ENCODE measurements around the gene TNNC1.

Gene TNNC1

GRCh38 chr3:52477076-52477795, 23.4 kb upstream of the TNNC1 start:
- no peak overlapping the region for H3K27ac ChIP-seq
- TF ChIP-seq CTCF (IDR thresholded peaks at IDR 0.05) = no peak
- no peak for TF ChIP-seq ZFX (IDR thresholded peaks at IDR 0.05; ENCODE audit: borderline replicate concordance)

- H3K27ac ChIP-seq = no peak overlapping the region
- TF ChIP-seq CTCF (IDR thresholded peaks at IDR 0.05) (no peak), ZFX (IDR thresholded peaks at IDR 0.05; ENCODE audit: borderline replicate concordance) (no peak)
Observed at GRCh38 chr3:52473026-52473425, 19.2 kb upstream of the TNNC1 start.

- H3K27ac ChIP-seq = no peak overlapping the region
- peak; percentile 49 for TF ChIP-seq CTCF (IDR thresholded peaks at IDR 0.05)
- no peak for TF ChIP-seq ZFX (IDR thresholded peaks at IDR 0.05; ENCODE audit: borderline replicate concordance)
Observed at GRCh38 chr3:52472239-52473000, 18.6 kb upstream of the TNNC1 start.

GRCh38 chr3:52471371-52472238, 17.8 kb upstream of the TNNC1 start:
- TF ChIP-seq CTCF (IDR thresholded peaks at IDR 0.05) (peak; percentile 84), ZFX (IDR thresholded peaks at IDR 0.05; ENCODE audit: borderline replicate concordance) (no peak)

GRCh38 chr3:52470920-52471319, 17.1 kb upstream of the TNNC1 start:
- TF ChIP-seq CTCF (IDR thresholded peaks at IDR 0.05) (no peak), ZFX (IDR thresholded peaks at IDR 0.05; ENCODE audit: borderline replicate concordance) (no peak)
- H3K27ac ChIP-seq = no peak overlapping the region

More at GRCh38 chr3:52471371-52472238, 17.8 kb upstream of the TNNC1 start:
- no peak overlapping the region for H3K27ac ChIP-seq

GRCh38 chr3:52469001-52469400, 15.2 kb upstream of the TNNC1 start:
- no peak overlapping the region for H3K27ac ChIP-seq
- no peak for TF ChIP-seq CTCF (IDR thresholded peaks at IDR 0.05)
- TF ChIP-seq ZFX (IDR thresholded peaks at IDR 0.05; ENCODE audit: borderline replicate concordance) = no peak

Measured in 22Rv1 (cell line).